GM23248 (cell line): ENCODE measurements around the gene R3HDML.

Source experiments
- EZH2 ChIP-seq: fragments of 200-600 bp; sonication (generic); IDR thresholded peaks from 2 replicates; pipeline ENCODE4 v1.6.1; 2018; ENCODE audit warnings: antibody characterized with exemption, mild to moderate bottlenecking; ENCODE audit not compliant: insufficient read depth, poor library complexity, severe bottlenecking
- EZH2phosphoT487 ChIP-seq: fragments of 200-600 bp; sonication (generic); IDR thresholded peaks from 2 replicates; pipeline ENCODE4 v1.6.1; 2018; ENCODE audit warnings: antibody characterized with exemption, moderate library complexity, mild to moderate bottlenecking, low read depth; ENCODE audit not compliant: insufficient read depth

DNA sequence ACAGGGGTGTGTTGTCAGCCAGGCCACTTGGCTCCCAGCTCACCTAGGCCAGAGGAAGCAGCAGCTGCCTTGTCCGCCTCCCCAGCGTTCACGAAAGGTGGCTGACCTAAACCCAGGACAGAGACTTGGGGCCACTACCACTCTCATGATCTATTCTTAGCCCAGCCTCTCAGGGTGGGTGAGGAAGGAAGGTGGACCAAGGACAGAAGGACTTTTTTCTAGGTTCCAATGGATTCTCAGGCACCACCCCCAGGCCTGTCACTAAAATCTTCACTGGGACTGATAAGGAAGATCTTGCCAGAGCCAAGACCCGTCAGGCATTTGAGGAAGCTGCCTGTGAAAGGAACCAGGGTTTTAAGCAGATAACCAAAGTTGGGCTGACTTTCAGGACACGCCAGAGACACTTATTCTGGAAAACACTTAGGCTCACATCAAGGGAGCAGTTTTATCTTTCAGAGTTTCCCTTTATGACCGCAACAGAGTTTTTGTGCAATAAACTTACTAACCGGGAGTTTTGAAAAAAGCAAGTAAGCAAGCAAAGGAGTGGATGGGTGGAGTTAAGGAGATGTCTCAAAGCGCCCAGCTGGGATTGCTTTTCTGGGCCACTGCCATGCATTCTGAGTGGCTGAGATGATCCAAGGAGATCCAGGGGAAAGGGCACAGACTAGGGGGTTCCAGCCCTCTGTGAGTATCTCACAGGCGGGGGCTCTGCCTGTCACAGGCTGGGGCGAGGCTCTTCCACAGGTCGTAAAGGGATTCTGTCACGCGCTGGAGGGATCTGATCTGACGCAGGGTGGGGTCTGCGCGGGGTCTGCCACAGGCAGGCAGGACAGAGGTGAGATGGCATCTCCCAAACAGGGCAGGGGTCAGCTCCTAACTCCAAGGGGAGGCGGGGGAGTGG lies 26.8 kb upstream of the R3HDML start:
- no peak for TF ChIP-seq EZH2
- TF ChIP-seq EZH2phosphoT487, result no peak
